ENCODE results near the gene KCNIP1.

Gene KCNIP1

GRCh38 chr5:170641589-170642031 is 137.8 kb downstream of the KCNIP1 start:
- DNase-seq (ENCODE audit: low read depth in 1 of 2, low spot score in 1 of 2): no peak
- H3K27ac ChIP-seq (replicated peaks): no peak overlapping the region
- H3K27me3 ChIP-seq (ENCODE audit: insufficient read depth, poor library complexity, severe bottlenecking): no peaks in the 10 kb centered on the region
- no peak for TF ChIP-seq POLR2AphosphoS5 (IDR thresholded peaks at IDR 0.05; ENCODE audit: low read depth)
- TF ChIP-seq GABPA (IDR thresholded peaks at IDR 0.05; ENCODE audit: low read depth): no peak
- TF ChIP-seq SPI1 (IDR thresholded peaks at IDR 0.05; ENCODE audit: borderline replicate concordance, low read depth): no peak
- TF ChIP-seq REST (IDR thresholded peaks at IDR 0.05; ENCODE audit: insufficient replicate concordance, low read depth): no peak
- no peak for TF ChIP-seq CTCF (IDR thresholded peaks at IDR 0.05; ENCODE audit: insufficient read depth, low read length)
- no peak overlapping the region for H3K4me3 ChIP-seq (replicated peaks; ENCODE audit: insufficient read depth, low read length)

- no peak overlapping the region for H3K4me3 ChIP-seq (replicated peaks; ENCODE audit: insufficient read depth, low read length)
- TF ChIP-seq GABPA (IDR thresholded peaks at IDR 0.05; ENCODE audit: low read depth) (no peak), SPI1 (IDR thresholded peaks at IDR 0.05; ENCODE audit: borderline replicate concordance, low read depth) (no peak)
- no peak overlapping the region for H3K27ac ChIP-seq (replicated peaks)
- H3K27me3 ChIP-seq (ENCODE audit: insufficient read depth, poor library complexity, severe bottlenecking): no peaks in the 10 kb centered on the region
- no peak for DNase-seq (ENCODE audit: low read depth in 1 of 2, low spot score in 1 of 2)
Observed at GRCh38 chr5:170642066-170642735, 138.4 kb downstream of the KCNIP1 start.

- DNase-seq (ENCODE audit: low read depth in 1 of 2, low spot score in 1 of 2): no peak
Observed at GRCh38 chr5:170642776-170643436, 139.1 kb downstream of the KCNIP1 start.

More at GRCh38 chr5:170642776-170643436, 139.1 kb downstream of the KCNIP1 start:
- Histone ChIP-seq H3K27me3 (ENCODE audit: insufficient read depth, poor library complexity, severe bottlenecking) (peaks cover 3% of the 10 kb centered on the region), H3K4me3 (replicated peaks; ENCODE audit: insufficient read depth, low read length) (no peak overlapping the region), H3K27ac (replicated peaks) (no peak overlapping the region)
- TF ChIP-seq REST (IDR thresholded peaks at IDR 0.05; ENCODE audit: insufficient replicate concordance, low read depth) (no peak), SPI1 (IDR thresholded peaks at IDR 0.05; ENCODE audit: borderline replicate concordance, low read depth) (no peak), POLR2AphosphoS5 (IDR thresholded peaks at IDR 0.05; ENCODE audit: low read depth) (no peak), GABPA (IDR thresholded peaks at IDR 0.05; ENCODE audit: low read depth) (no peak), CTCF (IDR thresholded peaks at IDR 0.05; ENCODE audit: insufficient read depth, low read length) (no peak)

All from HL-60 (cell line).